HepG2 (cell line): ENCODE measurements around the gene RTEL1. TPM values are rescaled to one million over a fixed set of nuclear protein-coding genes. Genes with fewer than 3 reads are reported as not detected.

Experiments used
- BCLAF1 ChIP-seq: fragments of 450-650 bp; IDR thresholded peaks from 2 replicates; pipeline ENCODE4 v1.6.1; 2017; ENCODE audit warnings: mild to moderate bottlenecking
- BORCS8-MEF2B ChIP-seq: sonication (generic); formaldehyde crosslinking; IDR thresholded peaks from 2 replicates; pipeline ENCODE4 v1.8.0; 2022; ENCODE audit warnings: mild to moderate bottlenecking, missing genetic modification reagents
- CBFB ChIP-seq: sonication (generic); formaldehyde crosslinking; IDR thresholded peaks from 2 replicates; pipeline ENCODE4 v1.4.0; 2020; ENCODE audit warnings: missing genetic modification reagents
- MBNL3 ChIP-seq: fragments of 250-450 bp; sonication (Bioruptor Pico); conservative IDR thresholded peaks from 2 replicates; pipeline ENCODE4 v1.8.0; 2022; ENCODE audit warnings: mild to moderate bottlenecking, inconsistent platforms
- NONO ChIP-seq, 2 experiments: fragments of 450-650 bp in 1 of 2; sonication (generic) in 1 of 2; formaldehyde crosslinking in 1 of 2; IDR thresholded peaks in 1 of 2; conservative IDR thresholded peaks in 1 of 2; 2 replicates each; pipeline versions ENCODE4 v1.6.1 to v1.8.0; 2017 to 2022; ENCODE audit warnings: mild to moderate bottlenecking in 1 of 2, missing genetic modification reagents in 1 of 2, moderate library complexity in 1 of 2
- POGK ChIP-seq: sonication (generic); formaldehyde crosslinking; conservative IDR thresholded peaks from 2 replicates; pipeline ENCODE4 v1.8.0; 2022; ENCODE audit warnings: mild to moderate bottlenecking, moderate library complexity, missing genetic modification reagents
- POLR2AphosphoS5 ChIP-seq: IDR thresholded peaks from 2 replicates; pipeline ENCODE4 v1.6.1; 2012; ENCODE audit warnings: low read depth, low read length
- SAP130 ChIP-seq: IDR thresholded peaks from 2 replicates; pipeline ENCODE4 v1.6.1; 2016; ENCODE audit warnings: low read depth
- SOX6 ChIP-seq, 2 experiments: fragments of 450-650 bp in 1 of 2; sonication (generic) in 1 of 2; formaldehyde crosslinking in 1 of 2; IDR thresholded peaks; 2 replicates each; pipeline versions ENCODE4 v1.4.0 to v1.6.1; 2017 to 2020; ENCODE audit warnings: antibody characterized with exemption in 1 of 2, mild to moderate bottlenecking in 1 of 2, missing genetic modification reagents in 1 of 2
- SP1 ChIP-seq, 2 experiments: fragments of 450-650 bp in 1 of 2; sonication (generic) in 1 of 2; formaldehyde crosslinking in 1 of 2; IDR thresholded peaks; 2 replicates each; pipeline versions ENCODE4 v1.4.0 to v1.6.1; 2016 to 2020; ENCODE audit warnings: missing genetic modification reagents in 1 of 2
- SP2 ChIP-seq: sonication (generic); formaldehyde crosslinking; IDR thresholded peaks from 2 replicates; pipeline ENCODE4 v1.5.1; 2020; ENCODE audit warnings: mild to moderate bottlenecking, missing genetic modification reagents
- TAF1 ChIP-seq: sonication (generic); formaldehyde crosslinking; IDR thresholded peaks from 2 replicates; pipeline ENCODE4 v1.4.0; 2020; ENCODE audit warnings: missing genetic modification reagents
- TCF7L2 ChIP-seq: IDR thresholded peaks from 2 replicates; pipeline ENCODE4 v1.6.1; 2011; ENCODE audit warnings: mild to moderate bottlenecking, low read depth, low read length, moderate library complexity
- U2AF2 ChIP-seq: fragments of 200-400 bp; formaldehyde crosslinking; IDR thresholded peaks from 2 replicates; pipeline ENCODE4 v1.6.1; 2017; ENCODE audit warnings: low read depth, mild to moderate bottlenecking, low read length
- XBP1 ChIP-seq: sonication (generic); formaldehyde crosslinking; IDR thresholded peaks from 2 replicates; pipeline ENCODE4 v1.5.0; 2020; ENCODE audit warnings: missing genetic modification reagents
- YEATS4 ChIP-seq: sonication (generic); formaldehyde crosslinking; IDR thresholded peaks from 2 replicates; pipeline ENCODE4 v1.4.0; 2020; ENCODE audit warnings: missing genetic modification reagents, borderline replicate concordance
- ZBTB26 ChIP-seq: IDR thresholded peaks from 2 replicates; pipeline ENCODE4 v1.6.1; 2016; ENCODE audit warnings: missing compliant biosample characterization, missing genetic modification reagents, borderline replicate concordance
- ZFP1 ChIP-seq: IDR thresholded peaks from 2 replicates; pipeline ENCODE4 v1.6.1; 2016
- ZNF614 ChIP-seq: IDR thresholded peaks from 2 replicates; pipeline ENCODE4 v1.6.1; 2018; ENCODE audit warnings: missing biosample characterization, missing genetic modification reagents, inconsistent platforms, borderline replicate concordance
- ZNF670 ChIP-seq: sonication (generic); formaldehyde crosslinking; IDR thresholded peaks from 2 replicates; pipeline ENCODE4 v1.8.0; 2022; ENCODE audit warnings: mild to moderate bottlenecking, missing genetic modification reagents, borderline replicate concordance
- polyA plus RNA-seq, 8 experiments: library from polyadenylated mRNA; depleted of rRNA in 3 of 8; stranded (reverse) in 7 of 8; unstranded in 1 of 8; fragments of >200 nt; fragmentation: Illumina TruSeq in 4 of 8; extraction: Trizol in 4 of 8; gene quantifications; 2 replicates each; pipeline versions ENCODE4 v1.2.1 to v1.2.3, GENCODE V29; 2011 to 2016; ENCODE audit warnings: low read depth in 4 of 8, missing spikeins in 1 of 8, mixed read lengths in 1 of 8; ENCODE audit not compliant: insufficient read depth in 1 of 8
- total RNA-seq, 5 experiments: library from RNA; depleted of rRNA; stranded (reverse); fragments of >200 nt; fragmentation: Illumina TruSeq; extraction: Trizol; gene quantifications; 2 replicates each; pipeline ENCODE4 v1.2.3, GENCODE V29; 2016; ENCODE audit warnings: low read depth in 1 of 5
- TF ChIP-seq, protein P1 (sequence below): sonication (generic); formaldehyde crosslinking; IDR thresholded peaks from 2 replicates; pipeline ENCODE4 v1.5.1; 2020; ENCODE audit warnings: missing genetic modification reagents, mild to moderate bottlenecking, borderline replicate concordance
- TF ChIP-seq, protein P2 (sequence below): sonication (generic); formaldehyde crosslinking; IDR thresholded peaks from 2 replicates; pipeline ENCODE4 v1.8.0; 2022; ENCODE audit warnings: mild to moderate bottlenecking, missing genetic modification reagents, moderate library complexity

The RTEL1 gene
- total and polyA plus RNA-seq, 2 of the 13 experiments (the other 11 are each of a cell fraction or from before 2014, with no cell fraction given), result 21.8 to 36.4 TPM

- TF ChIP-seq TAF1 (CRISPR knock-in tag), result no peak
- no peak for TF ChIP-seq ZNF614 (CRISPR knock-in tag)
- TF ChIP-seq POLR2AphosphoS5, result no peak; the same call in 1 of the 2 replicates
- no peak for TF ChIP-seq ZNF670 (CRISPR knock-in tag)
- no peak for TF ChIP-seq SAP130
- TF ChIP-seq CBFB (CRISPR knock-in tag), result no peak
- no peak for TF ChIP-seq XBP1 (CRISPR knock-in tag)
- no peak for TF ChIP-seq U2AF2
- peak; percentile 44; the same call in 1 of the 2 replicates for TF ChIP-seq POGK (CRISPR knock-in tag)
- TF ChIP-seq ZBTB26 (CRISPR knock-in tag), result no peak
- no peak for TF ChIP-seq BCLAF1
- no peak for TF ChIP-seq TCF7L2
- TF ChIP-seq SP1 (IDR thresholded peaks at IDR 0.05), result no peak
- no peak for TF ChIP-seq SP1 (CRISPR knock-in tag; IDR thresholded peaks at IDR 0.05)
- TF ChIP-seq, protein P1, sequence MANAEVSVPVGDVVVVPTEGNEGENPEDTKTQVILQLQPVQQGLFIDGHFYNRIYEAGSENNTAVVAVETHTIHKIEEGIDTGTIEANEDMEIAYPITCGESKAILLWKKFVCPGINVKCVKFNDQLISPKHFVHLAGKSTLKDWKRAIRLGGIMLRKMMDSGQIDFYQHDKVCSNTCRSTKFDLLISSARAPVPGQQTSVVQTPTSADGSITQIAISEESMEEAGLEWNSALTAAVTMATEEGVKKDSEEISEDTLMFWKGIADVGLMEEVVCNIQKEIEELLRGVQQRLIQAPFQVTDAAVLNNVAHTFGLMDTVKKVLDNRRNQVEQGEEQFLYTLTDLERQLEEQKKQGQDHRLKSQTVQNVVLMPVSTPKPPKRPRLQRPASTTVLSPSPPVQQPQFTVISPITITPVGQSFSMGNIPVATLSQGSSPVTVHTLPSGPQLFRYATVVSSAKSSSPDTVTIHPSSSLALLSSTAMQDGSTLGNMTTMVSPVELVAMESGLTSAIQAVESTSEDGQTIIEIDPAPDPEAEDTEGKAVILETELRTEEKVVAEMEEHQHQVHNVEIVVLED (CRISPR knock-in tag), result 0 out of 2 replicates have a peak, but pooled peaks have one; percentile 18
- no peak; the same call in 1 of the 2 replicates for TF ChIP-seq BORCS8-MEF2B (CRISPR knock-in tag)
- TF ChIP-seq YEATS4 (CRISPR knock-in tag), result peak; percentile 14; the same call in 1 of the 2 replicates
- TF ChIP-seq, protein P2, sequence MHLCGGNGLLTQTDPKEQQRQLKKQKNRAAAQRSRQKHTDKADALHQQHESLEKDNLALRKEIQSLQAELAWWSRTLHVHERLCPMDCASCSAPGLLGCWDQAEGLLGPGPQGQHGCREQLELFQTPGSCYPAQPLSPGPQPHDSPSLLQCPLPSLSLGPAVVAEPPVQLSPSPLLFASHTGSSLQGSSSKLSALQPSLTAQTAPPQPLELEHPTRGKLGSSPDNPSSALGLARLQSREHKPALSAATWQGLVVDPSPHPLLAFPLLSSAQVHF (CRISPR knock-in tag), result no peak
- TF ChIP-seq SP2, result no peak
- TF ChIP-seq NONO (IDR thresholded peaks at IDR 0.05), result no peak
- no peak; the same call in 1 of the 2 replicates for TF ChIP-seq NONO (CRISPR knock-in tag; conservative IDR thresholded peaks at IDR 0.05)
- TF ChIP-seq MBNL3 (CRISPR knock-in tag), result no peak
- no peak for TF ChIP-seq ZFP1
- no peak for TF ChIP-seq SOX6 (IDR thresholded peaks at IDR 0.05)
- no peak for TF ChIP-seq SOX6 (CRISPR knock-in tag; IDR thresholded peaks at IDR 0.05)
These were observed 39.3 kb downstream of the RTEL1 start (continued) for GRCh38 chr20:63697357-63697867.
